GOT3 (cell line): ENCODE data around the gene SMIM12.
"Not testable (repeated sequence)": the region's sequence is repeated elsewhere in the genome, so short reads cannot be mapped to it uniquely, and the experiment has no call there.

Experiments used
- DNase-seq: peaks from one replicate; lab custom pipeline; 2025; ENCODE audit warnings: mixed read lengths; lab: John Stamatoyannopoulos, UW

Gene SMIM12

DNA sequence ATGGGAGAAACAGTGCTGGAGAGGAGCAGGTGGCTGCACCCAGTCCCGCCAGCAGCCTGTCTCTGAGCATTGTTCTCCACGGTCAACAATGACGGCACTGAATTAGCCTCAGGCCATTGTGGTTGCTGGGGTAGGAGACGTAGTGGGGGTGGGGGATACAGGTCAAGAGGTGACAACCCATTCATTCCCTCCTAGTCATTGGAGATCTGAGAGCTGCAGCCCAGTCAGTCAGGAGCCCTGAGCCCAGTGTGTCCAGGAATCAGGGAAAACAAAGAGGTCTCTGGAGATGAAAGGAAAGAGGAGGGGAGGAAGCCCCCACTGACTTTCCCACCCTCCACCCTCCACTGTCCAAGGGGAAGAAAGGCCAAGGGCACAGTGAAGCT, 15.3 kb downstream of the SMIM12 start:
- DNase-seq: no peak

DNA sequence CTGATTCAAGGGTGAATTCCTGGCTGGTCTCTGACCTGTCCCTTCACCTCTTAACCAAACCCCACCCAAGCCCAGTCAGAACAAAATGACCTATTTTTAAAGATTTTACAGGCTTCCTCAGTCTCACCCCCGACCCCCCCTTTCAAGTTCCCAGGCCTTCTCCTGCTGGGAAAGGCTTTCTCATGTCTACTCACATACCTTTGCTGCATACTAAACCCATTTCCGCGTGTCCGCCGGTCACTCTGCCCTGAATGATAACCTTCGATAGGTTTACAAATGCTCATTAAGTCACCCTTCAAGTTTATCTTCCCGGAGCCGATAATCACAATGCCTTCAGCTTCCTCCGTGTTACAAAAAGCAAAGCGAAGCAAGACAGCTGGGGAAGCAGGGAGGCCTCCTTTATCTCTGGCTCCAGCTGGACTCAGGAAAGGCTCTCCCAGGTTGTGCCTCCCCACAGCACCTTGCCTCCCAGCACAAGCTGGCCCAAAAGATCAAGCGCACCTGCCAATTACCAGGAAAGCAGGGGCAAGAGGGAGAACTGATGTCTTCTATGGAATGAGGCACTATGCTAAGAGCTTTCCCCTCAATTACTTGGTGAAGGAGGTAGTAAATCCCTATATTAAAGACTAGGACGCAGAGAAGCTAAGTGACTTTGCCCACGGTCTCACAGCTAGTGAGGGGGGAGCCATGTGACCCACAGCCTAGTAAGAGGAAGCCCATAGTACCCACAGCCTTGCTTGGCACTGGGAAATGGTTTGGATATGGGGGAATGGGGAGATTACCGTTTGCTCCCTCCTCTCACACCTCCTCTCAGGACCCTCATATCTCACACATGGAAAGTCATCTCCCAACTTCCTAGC, 15.9 kb downstream of the SMIM12 start:
- DNase-seq: no peak

DNA sequence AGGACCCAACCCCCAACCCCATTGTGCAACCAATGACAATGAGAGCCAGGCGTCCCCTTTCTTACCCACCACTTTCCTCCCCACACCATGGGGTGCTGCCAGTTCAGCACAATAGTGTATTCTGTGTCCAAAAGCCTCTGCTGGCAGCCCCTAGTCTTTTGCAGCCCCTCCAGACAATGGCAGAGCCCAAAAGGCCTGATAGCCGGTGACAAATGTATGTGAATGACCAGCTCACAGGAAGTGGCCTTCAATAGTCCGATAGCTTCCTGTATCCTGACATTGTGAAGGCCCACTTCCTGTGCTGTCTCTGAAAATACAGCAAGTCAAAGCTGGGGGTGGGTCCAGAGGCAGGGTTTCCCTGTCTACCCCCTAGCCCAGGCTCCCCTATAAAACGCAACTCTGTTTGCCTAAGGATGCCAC, 16.6 kb downstream of the SMIM12 start:
- DNase-seq: no peak

DNA sequence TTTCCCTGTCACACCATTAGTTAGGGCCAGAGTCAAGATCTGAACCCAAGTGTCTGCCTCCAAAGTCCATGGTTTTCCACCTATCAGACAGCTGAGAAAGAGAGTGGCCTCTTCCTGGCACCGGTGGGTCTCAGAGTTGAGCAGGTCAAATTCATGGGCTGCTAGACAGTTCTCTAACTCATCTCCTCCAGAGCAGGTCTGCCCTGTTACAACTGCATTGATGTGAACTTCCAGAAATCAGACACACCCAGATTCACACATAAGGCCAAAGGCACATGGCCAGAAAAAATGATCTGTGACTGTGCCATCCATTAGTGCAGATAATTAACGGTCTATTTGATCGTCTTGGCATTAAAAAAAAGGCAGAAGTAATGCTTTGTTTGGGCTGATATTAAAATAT, 17.5 kb downstream of the SMIM12 start:
- no peak for DNase-seq

DNA sequence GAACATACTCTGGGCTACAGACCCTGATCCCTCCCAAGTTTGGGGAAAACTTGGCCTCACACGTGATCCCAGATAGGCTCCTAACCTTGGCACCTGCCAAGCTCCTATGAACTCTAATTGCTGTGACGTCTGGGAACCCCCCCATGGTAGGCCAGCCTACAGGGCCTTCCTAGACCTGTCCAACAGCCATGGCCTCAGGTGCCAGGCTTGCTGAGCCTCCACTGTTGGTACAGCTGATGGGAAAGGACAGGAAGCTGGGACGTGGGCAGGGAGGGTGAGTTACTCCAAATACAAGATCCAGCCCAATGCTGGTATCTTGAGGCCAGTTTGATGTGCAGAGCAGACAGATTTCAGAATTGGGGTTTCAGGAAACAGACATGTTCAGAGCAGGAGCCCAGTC, 19.1 kb downstream of the SMIM12 start:
- no peak for DNase-seq

DNA sequence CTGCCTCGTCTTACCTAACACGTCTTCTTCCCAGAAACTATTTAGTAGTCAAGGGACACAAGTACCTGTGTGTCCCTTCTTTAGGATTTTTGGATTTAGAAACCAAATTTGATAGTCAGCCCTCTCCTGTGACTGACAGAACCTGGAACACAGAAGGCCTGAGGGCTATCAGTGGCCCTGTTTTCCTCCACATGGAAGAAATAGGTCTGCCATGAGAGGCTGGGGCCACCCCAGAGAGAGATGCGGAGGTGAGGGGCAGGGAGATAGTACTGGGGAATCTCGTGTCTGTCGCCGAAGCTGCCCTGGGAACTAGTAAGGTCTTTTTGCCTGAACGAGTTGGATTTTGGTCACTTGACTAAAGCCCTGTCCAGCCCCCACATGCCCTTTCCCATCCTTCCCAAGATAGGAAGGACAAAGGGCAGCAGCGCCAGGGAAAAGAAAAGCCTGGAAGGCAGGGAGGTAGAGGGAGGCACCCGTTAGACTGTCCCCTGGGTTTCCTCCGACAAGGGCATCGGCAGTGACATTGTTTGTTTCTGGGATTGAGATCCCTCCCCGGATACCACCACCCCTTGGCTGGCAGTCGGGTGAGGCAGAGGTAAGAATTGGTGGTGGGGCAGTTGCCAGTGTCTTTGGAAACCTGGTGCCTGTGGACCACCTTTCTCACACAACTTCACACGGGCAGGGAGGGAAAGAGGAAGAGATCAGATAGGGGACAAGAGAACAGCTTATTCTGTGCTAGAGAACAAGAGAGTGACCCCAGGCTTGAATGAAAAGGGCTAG, 19.8 kb downstream of the SMIM12 start:
- no peak for DNase-seq

DNA sequence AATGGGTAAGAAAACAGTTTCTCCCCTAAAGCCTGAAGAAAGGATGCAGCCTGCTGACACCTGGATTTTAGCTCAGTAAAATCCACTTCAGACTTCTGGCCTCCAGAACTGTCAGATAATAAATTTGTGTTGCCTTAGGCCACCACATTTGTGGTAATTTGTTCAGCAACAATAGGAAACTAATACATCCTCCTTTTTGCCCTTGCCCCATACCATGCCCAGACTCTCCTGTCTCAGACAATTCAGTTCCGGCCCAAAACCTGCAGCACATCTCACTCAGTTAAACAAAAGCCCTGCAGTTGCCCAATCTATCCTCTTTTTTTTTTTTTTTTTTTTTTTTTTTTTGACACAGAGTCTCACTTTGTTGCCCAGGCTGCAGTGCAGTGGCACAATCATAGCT, 25.8 kb downstream of the SMIM12 start:
- no peak for DNase-seq

DNA sequence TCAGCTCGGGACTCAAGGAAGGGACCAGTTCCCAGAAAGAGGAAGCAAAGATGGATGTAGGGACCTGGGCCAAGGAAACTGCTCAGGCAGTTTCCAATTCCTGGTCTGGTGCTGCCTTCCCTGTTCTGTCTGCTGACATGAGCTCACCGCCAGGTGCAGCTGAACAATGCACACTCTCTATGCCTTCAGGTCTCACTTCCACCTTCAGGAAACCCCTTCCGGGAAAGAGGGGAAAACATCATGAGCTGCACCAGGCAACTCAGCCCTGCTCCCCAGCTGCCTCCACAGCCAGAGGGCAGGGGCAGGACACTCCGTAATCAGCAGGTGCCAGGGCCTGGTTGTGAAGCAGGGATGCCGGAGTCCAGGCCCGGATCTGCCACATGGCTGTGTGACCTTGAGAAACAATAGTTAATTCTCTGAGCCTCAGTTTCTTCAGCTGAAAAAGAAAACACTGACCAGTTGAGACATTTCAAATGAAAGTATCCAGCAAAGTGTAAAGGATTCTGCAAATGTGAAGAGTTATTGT, 27.8 kb downstream of the SMIM12 start:
- DNase-seq: no peak

DNA sequence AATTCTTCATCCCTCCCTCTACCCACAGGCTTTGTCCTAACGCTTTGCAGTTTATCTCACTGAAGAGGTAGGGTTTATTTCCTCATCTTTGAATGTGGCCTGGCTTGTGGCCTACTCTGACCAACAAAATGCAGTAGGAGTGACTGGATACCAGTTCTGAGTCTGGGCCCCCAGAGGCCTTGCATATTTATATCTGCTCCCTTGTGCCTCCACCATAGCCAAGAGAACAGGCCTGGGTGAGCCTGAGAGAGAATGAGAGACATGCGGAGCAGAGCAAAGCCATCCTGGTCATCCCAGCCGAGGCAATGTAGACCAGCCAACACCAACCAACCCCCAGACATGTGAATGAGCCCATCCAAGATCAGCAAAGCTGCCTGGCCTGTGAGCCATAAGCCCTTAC, 30.3 kb downstream of the SMIM12 start:
- DNase-seq: no peak

DNA sequence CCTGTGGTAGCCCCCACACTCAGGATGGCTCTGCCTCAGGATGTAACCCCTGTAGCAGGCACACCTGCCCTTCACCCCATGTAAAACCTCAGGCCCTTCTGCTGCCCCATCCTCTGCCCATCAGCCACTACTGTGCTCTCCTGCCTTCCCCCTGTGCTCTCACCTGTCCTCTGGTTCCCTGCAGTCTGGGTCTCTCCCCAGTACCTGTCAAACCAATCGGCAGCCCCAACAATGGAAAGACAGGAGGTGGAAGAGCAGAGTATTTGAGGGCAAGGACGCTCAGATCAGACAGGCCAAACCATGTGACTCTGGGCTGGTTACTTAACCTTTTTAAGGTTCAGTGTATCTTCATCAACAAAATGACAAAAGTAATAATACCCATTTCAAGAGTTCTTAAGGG, 30.9 kb downstream of the SMIM12 start:
- no peak for DNase-seq

DNA sequence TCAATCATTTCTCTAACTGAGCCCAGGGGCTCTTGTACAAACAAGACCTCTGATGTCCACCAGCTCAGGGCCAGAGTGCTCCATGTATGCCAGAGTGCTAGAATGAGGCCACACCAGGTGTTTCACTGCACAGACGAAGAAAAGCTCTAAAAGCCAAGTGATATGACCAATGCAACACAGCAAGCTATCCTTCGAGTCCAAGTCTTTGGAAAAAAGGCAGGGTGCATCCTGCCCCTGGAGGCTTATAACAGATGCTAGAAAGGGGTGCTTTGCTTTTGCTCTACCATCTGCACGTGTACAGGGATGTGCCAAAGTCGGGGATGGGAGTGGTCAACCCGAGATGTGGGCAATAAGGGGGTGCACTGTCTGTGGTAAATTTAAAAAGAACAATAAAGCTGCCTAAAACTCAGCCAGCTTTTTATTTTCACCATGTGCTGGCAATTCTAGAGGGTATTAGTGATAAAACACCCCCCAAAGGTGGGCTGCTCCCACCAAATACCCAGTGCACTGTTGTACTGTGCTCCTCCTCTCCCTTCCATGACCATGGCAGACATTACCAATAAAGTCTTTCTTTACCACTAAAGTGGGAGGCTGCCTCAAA, 32.1 kb downstream of the SMIM12 start:
- no peak for DNase-seq

DNA sequence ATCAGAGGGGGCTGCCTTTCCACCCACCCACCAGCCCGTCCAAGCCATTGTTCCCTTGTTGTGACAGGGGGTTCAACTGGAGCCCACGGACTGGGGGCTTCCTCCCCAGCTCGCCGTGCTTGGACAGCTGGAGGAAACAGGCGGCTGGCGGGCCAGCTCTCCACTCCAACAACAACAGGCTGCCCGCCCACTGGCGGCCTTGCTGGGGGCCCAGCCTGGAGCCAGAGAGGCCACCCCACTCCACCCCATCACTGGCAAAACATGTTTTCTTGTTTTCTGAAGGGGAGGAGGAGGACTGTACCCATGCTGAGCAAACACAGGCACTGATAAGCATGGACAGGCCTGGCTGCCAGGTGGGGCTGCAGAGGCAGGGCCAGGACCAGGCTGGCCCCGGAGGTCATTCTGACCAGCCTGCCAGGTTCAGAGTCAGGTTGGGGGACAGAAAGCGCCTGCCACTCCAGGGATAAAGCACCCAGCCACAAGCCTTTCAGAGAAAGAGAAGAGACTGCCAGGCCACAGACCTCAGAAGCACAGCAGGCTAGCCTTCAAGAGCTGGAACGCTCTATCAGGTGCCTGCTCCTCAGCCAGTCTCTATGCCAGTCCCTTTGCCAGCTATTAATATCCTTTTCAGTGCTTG, 34.0 kb downstream of the SMIM12 start:
- no peak for DNase-seq

DNA sequence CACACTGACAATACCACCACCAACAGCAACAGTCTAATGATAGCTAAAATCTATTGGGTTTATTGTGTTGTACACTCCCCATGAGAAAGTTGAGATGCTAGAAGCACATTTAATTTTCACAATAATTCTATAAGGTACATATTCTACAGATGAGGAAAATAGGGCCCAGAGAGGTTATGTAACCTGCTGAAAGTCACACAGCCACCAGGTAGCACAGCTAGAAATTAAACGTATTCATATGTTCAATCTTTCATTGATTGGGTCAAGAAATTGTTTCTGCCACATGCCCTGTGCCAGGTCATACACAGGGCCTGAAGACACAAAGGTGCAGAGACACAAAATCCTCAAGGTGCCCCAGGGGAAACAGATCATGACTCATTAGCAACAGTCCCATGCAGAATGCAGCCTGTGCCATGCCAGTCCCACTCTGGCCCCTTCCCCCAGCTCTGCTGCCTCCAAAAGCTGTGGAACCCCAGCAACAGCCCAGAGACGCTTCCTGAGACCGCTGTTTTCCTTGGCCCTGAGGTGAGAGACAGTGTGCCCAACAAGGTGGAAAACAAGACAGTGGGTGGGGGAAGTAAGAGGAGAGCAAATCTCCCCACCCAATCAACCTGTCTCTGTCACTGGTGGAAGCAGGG, 34.6 kb downstream of the SMIM12 start:
- DNase-seq: no peak

DNA sequence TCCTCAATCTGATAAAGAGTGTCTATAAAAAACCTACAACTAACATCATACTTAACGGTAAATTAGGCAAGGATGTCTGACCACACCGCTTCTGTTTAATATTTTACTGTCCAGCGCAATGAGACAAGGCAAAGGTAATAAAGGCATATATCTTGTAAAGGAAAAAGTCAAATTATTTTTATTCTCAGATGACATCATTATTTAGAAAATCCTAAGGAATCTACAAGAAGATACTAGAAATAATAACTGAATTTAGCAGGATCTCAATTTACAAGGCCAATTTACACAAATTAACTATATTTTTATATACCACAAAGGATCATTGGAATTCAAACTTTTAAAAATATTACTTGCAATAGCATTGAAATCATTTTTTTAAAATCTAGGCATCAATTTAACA, 37.3 kb downstream of the SMIM12 start:
- no peak for DNase-seq

DNA sequence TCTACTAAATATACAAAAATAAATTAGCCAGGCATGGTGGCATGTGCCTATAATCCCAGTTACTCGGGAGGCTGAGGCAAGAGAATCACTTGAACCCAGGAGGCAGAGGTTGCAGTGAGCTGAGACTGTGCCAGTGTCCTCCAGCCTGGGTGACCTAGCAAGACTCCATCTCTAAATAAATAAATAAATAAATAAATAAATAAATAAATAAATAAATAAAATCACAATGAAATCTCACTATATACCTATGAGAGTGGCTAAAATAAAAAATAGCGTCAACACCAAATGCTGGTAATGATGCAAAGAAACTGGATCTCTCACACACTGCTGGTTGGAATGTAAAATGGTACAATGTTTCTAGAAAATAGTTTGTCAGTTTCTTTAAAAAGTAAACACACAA, 40.7 kb downstream of the SMIM12 start:
- DNase-seq: not testable (repeated sequence)

DNA sequence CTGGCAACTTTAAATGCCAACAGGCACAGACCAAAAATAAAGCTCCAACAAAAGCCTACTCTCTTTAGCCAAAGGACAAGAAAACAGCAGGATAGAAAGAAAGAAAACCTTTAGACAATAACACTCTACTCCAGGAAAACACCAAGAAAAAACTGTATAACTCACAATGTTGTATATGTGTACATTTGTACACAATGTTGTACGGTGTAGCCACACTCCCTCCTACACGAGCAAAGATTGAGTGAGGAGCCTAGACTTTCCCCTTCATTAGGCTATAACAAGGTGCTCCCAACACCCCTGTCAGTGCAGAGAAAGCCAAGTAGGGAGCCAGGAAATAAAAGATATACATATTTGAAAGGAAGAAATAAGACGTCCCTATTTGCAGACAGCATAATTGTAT, 42.8 kb downstream of the SMIM12 start:
- no peak for DNase-seq

DNA sequence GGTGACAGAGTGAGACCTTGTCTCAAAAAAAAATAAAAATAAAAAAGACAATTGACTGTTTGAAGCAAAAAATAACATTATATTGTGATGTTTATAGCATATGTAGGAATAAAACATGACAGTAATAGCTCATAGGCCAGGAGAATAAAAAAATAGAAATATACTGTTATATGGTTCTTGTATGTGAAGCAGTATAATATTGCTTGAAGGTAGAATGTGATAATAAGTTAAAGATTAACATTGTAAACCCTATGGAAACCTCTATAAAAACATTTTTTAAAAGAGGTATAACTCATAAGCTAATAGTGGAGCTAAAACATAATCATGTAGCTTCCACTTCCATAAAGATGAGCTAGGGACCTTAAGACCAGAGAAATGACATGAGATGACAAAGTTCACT, 43.2 kb downstream of the SMIM12 start:
- DNase-seq: no peak

DNA sequence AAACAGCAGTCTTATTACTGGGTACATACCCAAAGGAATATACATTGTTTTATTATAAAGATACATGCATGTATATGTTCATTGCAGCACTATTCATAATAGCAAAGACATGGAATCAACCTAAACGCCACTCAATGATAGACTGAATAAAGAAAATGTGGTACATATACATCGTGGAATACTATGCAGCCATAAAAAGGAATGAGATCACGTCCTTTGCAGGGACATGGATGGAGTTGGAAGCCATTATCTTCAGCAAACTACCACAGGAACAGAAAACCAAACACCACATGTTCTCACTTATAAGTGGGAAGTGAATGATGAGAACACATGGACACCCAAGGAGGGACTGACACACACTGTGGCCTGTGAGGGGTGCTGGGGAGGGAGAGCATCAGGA, 48.8 kb downstream of the SMIM12 start:
- not testable (repeated sequence) for DNase-seq

DNA sequence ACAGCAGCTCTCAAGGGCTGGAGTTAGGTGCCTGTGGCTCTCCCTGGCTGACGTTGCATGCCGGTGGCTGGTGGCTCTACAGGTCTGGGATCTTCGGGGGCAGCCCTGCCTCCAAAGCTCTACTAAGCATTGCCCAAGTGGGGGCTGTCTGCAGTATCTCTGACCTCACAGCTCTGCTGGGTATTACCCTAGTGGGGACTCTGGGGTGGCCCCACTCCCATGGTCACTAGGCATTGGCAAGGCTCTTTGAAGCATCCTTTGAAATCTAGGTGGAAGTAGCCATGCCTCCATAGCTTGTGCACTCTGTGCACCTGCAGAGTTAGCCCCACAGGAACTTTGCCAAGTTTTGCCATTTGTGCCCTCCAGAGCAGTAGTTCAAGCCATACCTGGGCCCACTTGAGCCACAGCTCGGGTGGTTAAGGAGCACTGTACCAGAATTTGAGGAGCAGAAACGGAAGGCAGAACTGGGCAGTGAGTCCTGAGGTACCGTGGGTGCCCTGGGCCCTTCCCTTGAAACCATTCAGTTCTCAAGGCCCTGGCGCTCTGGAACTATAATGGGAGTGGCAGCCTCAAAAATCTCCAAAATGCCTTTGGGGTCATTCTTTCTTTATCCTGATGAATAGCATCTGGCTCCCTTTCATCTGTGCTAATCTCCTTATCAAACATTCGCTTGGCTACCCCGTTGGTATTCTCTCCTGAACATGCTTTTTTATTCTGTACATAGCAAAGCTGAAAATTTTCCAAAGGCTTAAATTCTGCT, 51.3 kb downstream of the SMIM12 start:
- DNase-seq: no peak

DNA sequence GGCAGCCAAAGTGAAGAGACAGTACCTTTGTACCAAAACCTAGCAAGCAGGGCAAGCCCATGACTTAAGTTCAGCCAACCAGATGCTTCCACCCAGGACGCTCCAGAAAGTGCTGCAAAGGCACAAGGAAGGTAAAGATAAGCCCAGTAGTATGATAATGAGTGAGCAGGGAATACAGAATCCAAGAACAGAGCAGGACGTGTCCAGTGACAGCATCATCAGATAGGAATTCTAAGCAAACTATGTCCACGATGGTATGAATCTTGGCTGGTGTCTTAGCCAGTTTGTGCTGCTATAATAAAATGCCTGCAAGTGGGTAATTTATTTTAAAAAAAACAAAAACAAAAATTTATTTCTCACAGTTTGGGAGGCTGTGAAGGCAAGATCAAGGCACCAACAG, 53.2 kb downstream of the SMIM12 start:
- DNase-seq: no peak

DNA sequence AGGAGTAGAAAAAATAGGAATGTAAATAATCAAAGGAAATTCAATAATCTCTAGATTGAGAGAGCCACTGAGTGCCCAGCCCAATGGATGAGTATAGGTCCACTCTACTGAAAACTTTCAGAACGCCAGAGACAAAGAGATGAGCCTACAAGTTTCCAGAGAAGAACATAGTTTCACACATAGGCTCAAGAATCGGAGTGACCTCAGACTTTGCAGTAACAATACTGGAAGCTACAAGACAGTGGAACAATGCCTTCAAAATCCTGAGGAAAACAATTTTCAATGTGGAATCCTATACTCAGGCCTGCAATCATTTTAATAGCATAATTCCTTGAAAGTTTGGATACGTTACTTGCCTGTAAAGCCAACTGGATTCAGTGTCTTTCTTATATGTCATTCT, 55.8 kb downstream of the SMIM12 start:
- no peak for DNase-seq
